Aorta (tissue), 5 donors: ENCODE data around the gene NXT2. TPM values are rescaled to one million over a fixed set of nuclear protein-coding genes. Genes with fewer than 3 reads are reported as not detected.
A peak's percentile ranks its signal among the peaks of the same experiment; 100 is the strongest.
"Not testable (repeated sequence)": the region's sequence is repeated elsewhere in the genome, so short reads cannot be mapped to it uniquely, and the experiment has no call there.

Experiments used
- ATAC-seq: fragments of 200-7000 bp; cut with Tn5 transposase; one replicate; pipeline ENCODE4 v1.9.1; 2022; ENCODE audit warnings: moderate library complexity; ENCODE audit not compliant: low FRiP score
- DNase-seq, 2 donors: peaks; one replicate each; pipeline ENCODE4 v3.0.0-alpha.2; 2020
- H3K27ac ChIP-seq, 2 donors: one replicate each; pipeline ENCODE4 v1.5.1; 2013; ENCODE audit warnings: low read length in 2 of 2, mild to moderate bottlenecking in 2 of 2, moderate library complexity in 2 of 2, control low read depth in 1 of 2, inconsistent platforms in 1 of 2, low read depth in 1 of 2
- H3K27me3 ChIP-seq, 2 donors: one replicate each; pipeline ENCODE4 v1.6.1; 2013; ENCODE audit warnings: control low read depth in 1 of 2, low read length in 1 of 2, mild to moderate bottlenecking in 1 of 2, moderate library complexity in 1 of 2; ENCODE audit not compliant: insufficient read depth in 2 of 2, control insufficient read depth in 1 of 2
- H3K36me3 ChIP-seq, 2 donors: one replicate each; pipeline ENCODE4 v1.6.1; 2013; ENCODE audit warnings: control low read depth in 1 of 2, low read length in 1 of 2, mild to moderate bottlenecking in 1 of 2; ENCODE audit not compliant: insufficient read depth in 2 of 2, control insufficient read depth in 1 of 2
- H3K4me1 ChIP-seq, 2 donors: one replicate each; pipeline ENCODE4 v1.6.1; 2013; ENCODE audit warnings: low read length in 2 of 2, control low read depth in 1 of 2, mild to moderate bottlenecking in 1 of 2, moderate library complexity in 1 of 2; ENCODE audit not compliant: insufficient read depth in 2 of 2, control insufficient read depth in 1 of 2
- H3K4me3 ChIP-seq, 2 donors: one replicate each; pipeline ENCODE4 v1.5.1; 2013; ENCODE audit warnings: low read length in 2 of 2, control low read depth in 1 of 2, mild to moderate bottlenecking in 1 of 2
- H3K9me3 ChIP-seq: one replicate; pipeline ENCODE4 v1.6.1; 2013; ENCODE audit warnings: mild to moderate bottlenecking, low read length; ENCODE audit not compliant: control insufficient read depth
- WGBS, 2 donors: extraction: QIAGEN DNeasy Blood & Tissue Kit; methylation state at CpG; one replicate each; pipeline ENCODE4 v1.1.7; 2013; 5-methylcytosine and 5-hydroxymethylcytosine counted together
- intact Hi-C, 2 donors: fragments of 100-400 bp; cut with DNase I; formaldehyde crosslinking; loops; one replicate each; pipeline versions ENCODE4 v1.14.2 to v1.15.0; 2022
- polyA plus RNA-seq, 2 donors: library from polyadenylated mRNA; stranded (reverse); fragments of 200-250 nt; gene quantifications; one replicate each; pipeline ENCODE4 v1.2.3, GENCODE V29; 2013
- total RNA-seq, 2 donors: library from RNA; stranded (reverse); fragmentation: NEBNext Ultra II Directional; extraction: Animal tissue kit (Norgen Biotek cat#: 25700); gene quantifications; one replicate each; pipeline ENCODE4 v1.2.1, GENCODE V29; 2021
- donor health status: healthy with polysubstance abuse.
- donor health status: Bipolar disorder and iron deficiency.
- donor health status: DM: no; HTN: no; CAD: no.
- donor health status: DM: no; HTN: no; CAD: no.
- donor health status: DM: yes; HTN: yes; CAD: no.

Gene NXT2
- total and polyA plus RNA-seq, 4 donors: 3.9 to 11.0 (median 4.9) TPM

GRCh38 chrX:109533631-109534030, 3.0 kb upstream of the NXT2 start:
- no peaks in the 10 kb centered on the region for H3K27me3 ChIP-seq
- no peak for ATAC-seq
- intact Hi-C loops: no loop called here
- no peak overlapping the region for H3K4me3 ChIP-seq
- 5 to 32% methylated on average over 2 of the region's 2 CpGs for WGBS, 2 donors
- no peaks in the 10 kb centered on the region for H3K36me3 ChIP-seq
- DNase-seq: no peak
- no peaks in the 10 kb centered on the region for H3K9me3 ChIP-seq
- no peak overlapping the region for H3K27ac ChIP-seq
- H3K4me1 ChIP-seq: no peaks in the 10 kb centered on the region

- WGBS, 2 donors: 66 to 67% methylated on average over 9 to 10 of the region's 10 CpGs
- Histone ChIP-seq H3K4me3 (no peak overlapping the region), H3K9me3 (no peaks in the 10 kb centered on the region), H3K4me1 (no peaks in the 10 kb centered on the region), H3K36me3 (no peaks in the 10 kb centered on the region), H3K27ac (no peak overlapping the region), H3K27me3 (no peaks in the 10 kb centered on the region)
- ATAC-seq (no peak), DNase-seq (no peak)
- intact Hi-C loops: no loop called here
These were observed 1.7 kb upstream of the NXT2 start for GRCh38 chrX:109534933-109535332.

GRCh38 chrX:109535578-109535977, 1.1 kb upstream of the NXT2 start:
- H3K4me3 ChIP-seq: no peak overlapping the region
- no peaks in the 10 kb centered on the region for H3K36me3 ChIP-seq
- H3K4me1 ChIP-seq: no peaks in the 10 kb centered on the region
- DNase-seq (no peak), ATAC-seq (no peak)
- no peaks in the 10 kb centered on the region for H3K27me3 ChIP-seq
- H3K27ac ChIP-seq: no peak overlapping the region
- 86 to 91% methylated on average over 8 of the region's 8 CpGs for WGBS, 2 donors
- H3K9me3 ChIP-seq: no peaks in the 10 kb centered on the region
- intact Hi-C loops: no loop called here

- Histone ChIP-seq H3K36me3 (no peaks in the 10 kb centered on the region), H3K4me3 (peak overlapping the region; percentile 42 to 82), H3K27ac (peak overlapping the region in 1 of 2 donors; percentile 71), H3K4me1 (no peaks in the 10 kb centered on the region), H3K9me3 (no peaks in the 10 kb centered on the region), H3K27me3 (no peaks in the 10 kb centered on the region)
- DNase-seq (peak in 1 of 2 donors; percentile 47), ATAC-seq (peak; percentile 61)
- intact Hi-C loops: no loop called here
- 0 to 42% methylated on average over 10 of the region's 10 CpGs for WGBS, 2 donors
These were observed 651 bp downstream of the NXT2 start for GRCh38 chrX:109537324-109537665.

- H3K9me3 ChIP-seq, H3K4me1 ChIP-seq, intact Hi-C loops, DNase-seq, H3K36me3 ChIP-seq, H3K4me3 ChIP-seq, ATAC-seq, H3K27ac ChIP-seq, H3K27me3 ChIP-seq: not testable (repeated sequence)
These were observed 2.4 kb downstream of the NXT2 start for GRCh38 chrX:109539007-109539406.

GRCh38 chrX:109553862-109554261, 17.2 kb downstream of the NXT2 start:
- Histone ChIP-seq H3K27ac (no peak overlapping the region), H3K4me1 (no peaks in the 10 kb centered on the region), H3K27me3 (no peaks in the 10 kb centered on the region), H3K9me3 (no peaks in the 10 kb centered on the region), H3K36me3 (no peaks in the 10 kb centered on the region), H3K4me3 (no peak overlapping the region)
- DNase-seq: no peak
- WGBS, 2 donors: 15 to 22% methylated on average over 1 of the region's 1 CpG
- intact Hi-C loops: no loop called here
- no peak for ATAC-seq

- H3K36me3 ChIP-seq, H3K4me3 ChIP-seq, DNase-seq, H3K27ac ChIP-seq, H3K4me1 ChIP-seq, H3K27me3 ChIP-seq, H3K9me3 ChIP-seq, ATAC-seq, intact Hi-C loops: not testable (repeated sequence)
- WGBS, 2 donors: 73 to 100% methylated on average over 4 of the region's 4 CpGs
These were observed 39.4 kb downstream of the NXT2 start for GRCh38 chrX:109576083-109576482.

GRCh38 chrX:109577055-109577454, 40.4 kb downstream of the NXT2 start:
- no peak overlapping the region for H3K27ac ChIP-seq
- DNase-seq: no peak

GRCh38 chrX:109578916-109579315, 42.3 kb downstream of the NXT2 start:
- no peak overlapping the region for H3K27ac ChIP-seq
- no peaks in the 10 kb centered on the region for H3K27me3 ChIP-seq
- no peak overlapping the region for H3K4me3 ChIP-seq
- intact Hi-C loops: no loop called here
- no peaks in the 10 kb centered on the region for H3K36me3 ChIP-seq
- ATAC-seq (no peak), DNase-seq (no peak)
- H3K4me1 ChIP-seq: no peaks in the 10 kb centered on the region
- no peaks in the 10 kb centered on the region for H3K9me3 ChIP-seq
- 48 to 56% methylated on average over 1 of the region's 1 CpG for WGBS, 2 donors

More at GRCh38 chrX:109577055-109577454, 40.4 kb downstream of the NXT2 start:
- intact Hi-C loops: no loop called here
- Histone ChIP-seq H3K4me1 (no peaks in the 10 kb centered on the region), H3K36me3 (no peaks in the 10 kb centered on the region), H3K9me3 (no peaks in the 10 kb centered on the region), H3K27me3 (no peaks in the 10 kb centered on the region), H3K4me3 (no peak overlapping the region)
- WGBS, 2 donors: 54 to 84% methylated on average over 2 of the region's 2 CpGs
- ATAC-seq: no peak
